ENCODE measurements around the gene EPN3. TPM values are rescaled to one million over a fixed set of nuclear protein-coding genes. Genes with fewer than 3 reads are reported as not detected.

Gene EPN3
- total RNA-seq, 1 experiment from 2014 or later: 17.8 TPM

DNA sequence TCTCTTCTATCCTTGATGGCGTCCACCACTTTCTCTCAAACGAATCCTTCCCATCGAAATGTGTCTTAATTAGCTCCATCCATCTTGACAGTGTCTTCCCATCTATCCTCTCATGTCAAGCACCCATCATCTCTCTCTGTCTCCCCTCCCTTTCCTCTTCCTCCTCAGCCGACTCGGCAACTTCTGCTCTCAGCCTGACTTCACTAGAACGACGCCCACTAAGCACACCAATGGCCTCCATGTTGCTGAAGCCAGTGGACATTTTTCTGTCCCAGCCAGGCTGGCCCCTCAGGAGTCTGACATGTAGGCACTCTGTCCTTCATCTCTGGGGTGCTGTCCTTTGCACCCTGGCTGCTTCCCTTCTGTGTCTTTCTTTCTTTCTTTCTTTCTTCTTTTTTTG is 12.0 kb downstream of the EPN3 start (continued):
- TF ChIP-seq, protein P1, sequence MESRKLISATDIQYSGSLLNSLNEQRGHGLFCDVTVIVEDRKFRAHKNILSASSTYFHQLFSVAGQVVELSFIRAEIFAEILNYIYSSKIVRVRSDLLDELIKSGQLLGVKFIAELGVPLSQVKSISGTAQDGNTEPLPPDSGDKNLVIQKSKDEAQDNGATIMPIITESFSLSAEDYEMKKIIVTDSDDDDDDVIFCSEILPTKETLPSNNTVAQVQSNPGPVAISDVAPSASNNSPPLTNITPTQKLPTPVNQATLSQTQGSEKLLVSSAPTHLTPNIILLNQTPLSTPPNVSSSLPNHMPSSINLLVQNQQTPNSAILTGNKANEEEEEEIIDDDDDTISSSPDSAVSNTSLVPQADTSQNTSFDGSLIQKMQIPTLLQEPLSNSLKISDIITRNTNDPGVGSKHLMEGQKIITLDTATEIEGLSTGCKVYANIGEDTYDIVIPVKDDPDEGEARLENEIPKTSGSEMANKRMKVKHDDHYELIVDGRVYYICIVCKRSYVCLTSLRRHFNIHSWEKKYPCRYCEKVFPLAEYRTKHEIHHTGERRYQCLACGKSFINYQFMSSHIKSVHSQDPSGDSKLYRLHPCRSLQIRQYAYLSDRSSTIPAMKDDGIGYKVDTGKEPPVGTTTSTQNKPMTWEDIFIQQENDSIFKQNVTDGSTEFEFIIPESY (IDR thresholded peaks at IDR 0.05; ENCODE audit: extremely low read depth, insufficient replicate concordance, low read length): no peak
- TF ChIP-seq EZH2phosphoT487 (IDR thresholded peaks at IDR 0.05; ENCODE audit: borderline replicate concordance): no peak
- TF ChIP-seq YY1 (IDR thresholded peaks at IDR 0.05; ENCODE audit: extremely low read depth, insufficient replicate concordance, low read depth, low read length): no peak
- no peak for TF ChIP-seq CEBPB (IDR thresholded peaks at IDR 0.05; ENCODE audit: low read depth)

DNA sequence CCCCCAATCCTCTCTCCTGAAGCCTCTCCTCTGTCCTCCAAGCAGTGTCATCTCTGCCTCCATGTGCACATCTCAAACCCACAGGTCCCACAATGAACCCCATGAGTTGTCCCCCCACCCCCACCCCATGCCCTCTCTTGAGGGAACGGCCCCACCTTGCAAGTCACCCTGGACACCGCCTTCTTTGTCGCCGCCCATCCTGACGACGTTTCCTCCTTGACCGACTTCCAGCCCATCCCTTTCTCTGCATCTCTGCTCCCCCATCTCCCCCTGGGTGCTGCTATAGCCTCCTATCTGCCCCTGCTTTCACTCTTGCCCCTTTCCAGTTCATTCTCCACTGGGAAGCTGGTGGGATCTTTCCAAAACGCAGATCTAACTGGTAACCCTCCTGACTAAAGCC is 12.8 kb downstream of the EPN3 start:
- H3K4me1 ChIP-seq (ENCODE audit: control insufficient read depth in 1 of 2, insufficient read depth in 2 of 2, low read length in 2 of 2): peaks cover 40 to 72% of the 10 kb centered on the region in 2 experiments
- intact Hi-C loops (cut with micrococcal nuclease): loop anchor here (10.0 kb wide), 1 partner anchor 609 kb away; the partner anchor contains the start of gene NME1
- ChIA-PET RAD21 (ENCODE audit: low non-redundant PET in 1 of 2, low total read pairs in 2 of 2, uncharacterized antibody in 2 of 2, unreplicated experiment in 2 of 2) (no interaction called here), POLR2A (no interaction called here), CTCF (interaction anchor here (0.7 kb wide), 1 partner anchor 81 kb away, joined by 3 read pairs; no protein-coding TSS in a partner anchor)
- no peaks in the 10 kb centered on the region for H3K27me3 ChIP-seq (ENCODE audit: insufficient read depth, low read length)
- H3K36me3 ChIP-seq (ENCODE audit: control insufficient read depth in 1 of 2, insufficient read depth in 2 of 2, low read length in 2 of 2): no peaks in the 10 kb centered on the region
- DNase-seq (ENCODE audit: low read depth, low spot score): no peak
- H3K9me2 ChIP-seq (ENCODE audit: insufficient read depth): no peaks in the 10 kb centered on the region
- H2AFZ ChIP-seq (ENCODE audit: low read depth, low read length, poor library complexity, severe bottlenecking): no peak overlapping the region
- H3K4me2 ChIP-seq (ENCODE audit: low read length): no peak overlapping the region
- no peaks in the 10 kb centered on the region for H3K9me3 ChIP-seq (ENCODE audit: control insufficient read depth in 1 of 2, insufficient read depth in 1 of 2, low read depth in 1 of 2, low read length in 2 of 2)
- H3K9ac ChIP-seq (ENCODE audit: low read length): no peak overlapping the region
- H3K79me2 ChIP-seq (ENCODE audit: insufficient read depth, low read length): no peaks in the 10 kb centered on the region; the same call in 1 of the 2 replicates
- BruUV-seq (replicated peaks): no TSS peak
- TF ChIP-seq EGR1 (IDR thresholded peaks at IDR 0.05; ENCODE audit: low read depth): no peak
- H4K20me1 ChIP-seq (ENCODE audit: insufficient read depth): no peaks in the 10 kb centered on the region
- H3K27ac ChIP-seq (ENCODE audit: low read depth, low read length): no peak overlapping the region
- no peak for ATAC-seq
- no peak overlapping the region for H3K4me3 ChIP-seq (replicated peaks in 1 of 2; ENCODE audit: low read depth in 1 of 2, low read length in 2 of 2)
